H7 (cell line): ENCODE measurements around the gene SNRNP35. TPM values are rescaled to one million over a fixed set of nuclear protein-coding genes. Genes with fewer than 3 reads are reported as not detected.
A peak's percentile ranks its signal among the peaks of the same experiment; 100 is the strongest.
"Not testable (repeated sequence)": the region's sequence is repeated elsewhere in the genome, so short reads cannot be mapped to it uniquely, and the experiment has no call there.

ENCODE experiments used
- DNase-seq: peaks from one replicate; pipeline ENCODE4 v3.0.0; 2012
- H3K27me3 ChIP-seq: 2 replicates; pipeline ENCODE4 v1.6.0; 2011; ENCODE audit warnings: mild to moderate bottlenecking, low read length; ENCODE audit not compliant: control insufficient read depth, insufficient read depth
- H3K36me3 ChIP-seq: replicated peaks from 2 replicates; pipeline ENCODE4 v1.5.1; 2011; ENCODE audit warnings: low read length; ENCODE audit not compliant: control insufficient read depth, insufficient read depth
- H3K4me3 ChIP-seq: 2 replicates; pipeline ENCODE4 v1.5.1; 2011; ENCODE audit warnings: low read depth, mild to moderate bottlenecking, control low read depth, low read length, moderate library complexity; ENCODE audit not compliant: insufficient read depth
- total RNA-seq: library from RNA; depleted of rRNA; stranded (reverse); fragments of >200 nt; shearing (Covaris generic); gene quantifications from 2 replicates; pipeline ENCODE4 v1.2.3, GENCODE V29; 2014; rRNA removed

Gene SNRNP35
- 5.5 and 12.8 TPM in 2 replicates for total RNA-seq

GRCh38 chr12:123457980-123458779 lies at the start of gene SNRNP35:
Gene SNRNP35, plus strand, starts transcription at chr12:123458139. Its CDS starts 7,402 bp downstream, at chr12:123465541.
- no peaks in the 10 kb centered on the region for H3K27me3 ChIP-seq
- H3K36me3 ChIP-seq = no peaks in the 10 kb centered on the region
- DNase-seq = peak; percentile 82
- H3K4me3 ChIP-seq = peak within 1 kb of the TSS; percentile 76

GRCh38 chr12:123408619-123409018 lies 49.3 kb upstream of the SNRNP35 start:
- DNase-seq, H3K4me3 ChIP-seq, H3K27me3 ChIP-seq: not testable (repeated sequence)
- peaks cover 18% of the 10 kb centered on the region for H3K36me3 ChIP-seq

- not testable (repeated sequence) for H3K27me3 ChIP-seq, DNase-seq, H3K4me3 ChIP-seq
- peaks cover 12% of the 10 kb centered on the region for H3K36me3 ChIP-seq
Measured at GRCh38 chr12:123409284-123410040, 48.5 kb upstream of the SNRNP35 start.

GRCh38 chr12:123410041-123410412 lies 47.9 kb upstream of the SNRNP35 start:
- Histone ChIP-seq H3K36me3 (peaks cover 9% of the 10 kb centered on the region), H3K27me3 (no peaks in the 10 kb centered on the region), H3K4me3 (no peak overlapping the region)
- no peak for DNase-seq

GRCh38 chr12:123421314-123421713 lies 36.6 kb upstream of the SNRNP35 start:
- Histone ChIP-seq H3K27me3 (no peaks in the 10 kb centered on the region), H3K4me3 (no peak overlapping the region), H3K36me3 (no peaks in the 10 kb centered on the region)
- peak; percentile 46 for DNase-seq

GRCh38 chr12:123427036-123427769 lies 30.7 kb upstream of the SNRNP35 start:
- Histone ChIP-seq H3K27me3 (no peaks in the 10 kb centered on the region), H3K4me3 (no peak overlapping the region), H3K36me3 (no peaks in the 10 kb centered on the region)
- no peak for DNase-seq

- Histone ChIP-seq H3K4me3 (no peak overlapping the region), H3K36me3 (no peaks in the 10 kb centered on the region), H3K27me3 (no peaks in the 10 kb centered on the region)
- no peak for DNase-seq
Measured at GRCh38 chr12:123428591-123428990, 29.3 kb upstream of the SNRNP35 start.

GRCh38 chr12:123429101-123429500 lies 28.8 kb upstream of the SNRNP35 start:
- H3K36me3 ChIP-seq, H3K27me3 ChIP-seq, DNase-seq, H3K4me3 ChIP-seq: not testable (repeated sequence)

- H3K27me3 ChIP-seq = peaks cover 14% of the 10 kb centered on the region
- DNase-seq, H3K36me3 ChIP-seq, H3K4me3 ChIP-seq: not testable (repeated sequence)
Measured at GRCh38 chr12:123431951-123432817, 25.8 kb upstream of the SNRNP35 start.

- Histone ChIP-seq H3K4me3 (no peak overlapping the region), H3K27me3 (peaks cover 14% of the 10 kb centered on the region), H3K36me3 (no peaks in the 10 kb centered on the region)
- DNase-seq = no peak
Measured at GRCh38 chr12:123433615-123434014, 24.3 kb upstream of the SNRNP35 start.

- H3K4me3 ChIP-seq = peak overlapping the region; percentile 65
- H3K36me3 ChIP-seq = no peaks in the 10 kb centered on the region
- H3K27me3 ChIP-seq = peaks cover 14% of the 10 kb centered on the region
- DNase-seq = no peak
Measured at GRCh38 chr12:123435636-123436016, 22.3 kb upstream of the SNRNP35 start.

GRCh38 chr12:123436017-123436964 lies 21.6 kb upstream of the SNRNP35 start, which contains the start of gene RILPL2:
Gene RILPL2, minus strand, starts transcription at chr12:123436684. Its CDS starts 264 bp downstream, at chr12:123436420.
- H3K27me3 ChIP-seq = peaks cover 14% of the 10 kb centered on the region
- H3K4me3 ChIP-seq = peak within 1 kb of the TSS; percentile 65
- no peaks in the 10 kb centered on the region for H3K36me3 ChIP-seq
- peak; percentile 92 for DNase-seq
